Epithelial cell of proximal tubule (primary cell): Measurements from ENCODE around the gene SLC4A2. TPM values are rescaled to one million over a fixed set of nuclear protein-coding genes. Genes with fewer than 3 reads are reported as not detected.

ENCODE experiments used
- DNase-seq: peaks from one replicate; pipeline ENCODE4 v3.0.0-alpha.2; 2011; ENCODE audit warnings: low read depth
- H3K4me3 ChIP-seq: 2 replicates; pipeline ENCODE4 v1.5.1; 2011; ENCODE audit warnings: low read depth, mild to moderate bottlenecking, low read length
- total RNA-seq: library from RNA; depleted of rRNA; stranded (reverse); fragments of >200 nt; gene quantifications from 2 replicates; pipeline ENCODE4 v1.2.3, GENCODE V29; 2015
- TF ChIP-seq, protein P1 (sequence below): conservative IDR thresholded peaks from 2 replicates; pipeline ENCODE4 v1.5.1; 2012; ENCODE audit warnings: low read depth, mild to moderate bottlenecking, low read length

Gene SLC4A2
- total RNA-seq, 1 donor from 2014 or later: 115 TPM

DNA sequence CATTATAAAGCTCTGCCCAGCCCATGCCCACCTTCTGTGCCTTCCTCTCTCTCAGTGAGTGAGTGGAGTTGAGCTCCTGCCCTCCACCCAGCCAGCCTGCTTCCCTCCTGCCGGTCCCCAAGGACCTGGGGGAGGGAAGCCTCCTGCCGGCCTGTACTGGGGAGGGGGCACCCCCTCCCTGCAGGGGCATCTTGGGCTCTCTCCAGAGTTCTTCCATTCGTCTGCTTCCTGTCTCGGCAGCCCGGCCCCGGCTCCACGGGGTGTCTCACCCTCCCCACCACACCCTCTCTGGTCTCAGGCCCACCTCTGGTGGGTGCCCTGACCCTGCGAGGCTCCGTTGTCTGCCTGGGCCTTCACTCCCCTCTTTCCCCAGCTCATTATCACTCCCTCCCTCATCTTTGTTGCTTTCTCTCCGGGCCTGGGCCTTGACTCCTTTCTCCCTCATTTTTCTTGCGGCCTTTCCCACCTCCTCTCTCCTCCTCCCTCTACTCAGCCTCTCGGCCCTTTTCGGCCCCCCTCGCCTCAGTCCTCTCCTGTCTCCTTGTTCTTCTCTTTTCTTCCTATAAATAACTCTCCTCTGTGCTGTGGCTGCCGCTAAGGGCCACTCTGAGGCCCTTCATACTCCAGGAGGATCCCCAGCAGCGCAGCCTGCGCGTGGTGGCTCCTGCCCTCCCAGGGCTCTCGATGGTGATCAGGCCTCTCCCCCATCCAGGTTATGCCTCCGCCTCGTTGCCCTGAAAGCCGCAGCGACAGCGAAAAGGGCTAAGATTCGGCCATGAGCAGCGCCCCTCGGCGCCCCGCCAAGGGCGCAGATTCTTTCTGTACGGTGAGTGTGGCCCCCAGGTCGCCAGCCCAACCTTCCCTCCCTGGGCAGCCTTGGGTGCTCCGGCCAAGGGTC lies 2.1 kb downstream of the SLC4A2 start:
- DNase-seq: no peak
- TF ChIP-seq, protein P1, sequence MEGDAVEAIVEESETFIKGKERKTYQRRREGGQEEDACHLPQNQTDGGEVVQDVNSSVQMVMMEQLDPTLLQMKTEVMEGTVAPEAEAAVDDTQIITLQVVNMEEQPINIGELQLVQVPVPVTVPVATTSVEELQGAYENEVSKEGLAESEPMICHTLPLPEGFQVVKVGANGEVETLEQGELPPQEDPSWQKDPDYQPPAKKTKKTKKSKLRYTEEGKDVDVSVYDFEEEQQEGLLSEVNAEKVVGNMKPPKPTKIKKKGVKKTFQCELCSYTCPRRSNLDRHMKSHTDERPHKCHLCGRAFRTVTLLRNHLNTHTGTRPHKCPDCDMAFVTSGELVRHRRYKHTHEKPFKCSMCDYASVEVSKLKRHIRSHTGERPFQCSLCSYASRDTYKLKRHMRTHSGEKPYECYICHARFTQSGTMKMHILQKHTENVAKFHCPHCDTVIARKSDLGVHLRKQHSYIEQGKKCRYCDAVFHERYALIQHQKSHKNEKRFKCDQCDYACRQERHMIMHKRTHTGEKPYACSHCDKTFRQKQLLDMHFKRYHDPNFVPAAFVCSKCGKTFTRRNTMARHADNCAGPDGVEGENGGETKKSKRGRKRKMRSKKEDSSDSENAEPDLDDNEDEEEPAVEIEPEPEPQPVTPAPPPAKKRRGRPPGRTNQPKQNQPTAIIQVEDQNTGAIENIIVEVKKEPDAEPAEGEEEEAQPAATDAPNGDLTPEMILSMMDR: no peak
- peak overlapping the region; percentile 71 for H3K4me3 ChIP-seq

GRCh38 chr7:151062111-151062398 lies 2.7 kb downstream of the SLC4A2 start:
- no peak for DNase-seq
- peak overlapping the region; percentile 31 for H3K4me3 ChIP-seq
- TF ChIP-seq, protein P1: no peak

DNA sequence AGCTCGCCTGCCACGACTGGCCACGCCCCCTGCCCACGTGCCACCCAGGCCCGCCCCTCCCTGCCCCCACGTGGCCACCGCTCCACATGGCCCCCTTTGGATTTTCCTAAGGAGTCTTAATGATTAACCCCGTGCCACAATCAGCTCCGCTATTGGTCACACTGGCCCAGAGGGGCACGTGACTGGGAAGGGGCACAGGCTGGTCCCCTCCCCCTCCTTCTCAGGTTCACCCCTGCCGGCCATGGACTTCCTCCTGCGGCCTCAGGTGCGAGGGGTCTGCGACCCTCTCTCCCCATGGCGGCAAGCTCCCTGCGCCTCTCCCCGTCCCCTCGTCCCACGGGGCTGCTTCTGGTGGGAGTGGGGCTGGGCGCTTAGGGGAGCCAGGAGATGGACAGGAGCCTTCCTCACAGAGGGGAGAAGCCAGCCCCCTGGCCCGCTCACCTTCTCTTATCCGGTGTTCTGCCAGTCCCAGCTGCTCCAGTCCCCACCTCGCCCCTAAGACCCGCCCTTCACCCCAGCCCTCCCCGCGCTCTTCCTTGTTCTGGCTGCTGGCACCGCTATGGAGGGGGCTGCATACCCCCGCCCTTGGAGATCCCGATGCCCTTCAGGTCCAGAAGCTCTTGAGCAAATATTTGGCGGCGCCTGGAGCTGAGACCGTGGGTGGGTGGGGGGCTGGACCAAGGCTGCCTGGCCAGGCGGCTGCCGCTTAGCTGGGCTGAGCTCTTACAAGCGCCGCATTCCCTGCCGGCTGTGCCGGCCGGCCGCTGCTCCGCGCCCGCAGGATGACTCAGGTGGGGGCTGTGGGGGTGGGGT lies 3.2 kb downstream of the SLC4A2 start:
- DNase-seq: peak; percentile 64
- TF ChIP-seq, protein P1: no peak
- H3K4me3 ChIP-seq: peak overlapping the region; percentile 72

- DNase-seq: no peak
These were observed 3.8 kb downstream of the SLC4A2 start for GRCh38 chr7:151063212-151063561.

DNA sequence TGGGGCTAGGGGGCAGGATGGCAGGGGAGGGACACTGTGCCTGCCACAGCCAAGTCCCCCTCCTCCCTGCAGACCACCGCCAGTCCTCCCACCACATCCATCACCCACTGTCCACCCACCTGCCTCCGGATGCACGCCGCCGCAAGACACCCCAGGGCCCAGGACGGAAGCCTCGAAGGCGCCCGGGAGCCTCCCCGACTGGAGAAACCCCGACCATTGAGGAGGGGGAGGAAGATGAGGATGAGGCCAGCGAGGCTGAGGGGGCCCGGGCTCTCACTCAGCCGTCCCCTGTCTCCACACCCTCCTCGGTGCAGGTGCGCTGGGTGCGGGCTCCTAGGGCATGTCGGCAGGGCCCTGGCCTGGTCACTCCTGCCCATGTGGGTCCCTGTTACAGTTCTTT lies 5.1 kb downstream of the SLC4A2 start:
- DNase-seq: no peak
- TF ChIP-seq, protein P1: no peak
- no peak overlapping the region for H3K4me3 ChIP-seq

More at GRCh38 chr7:151063212-151063561, 3.8 kb downstream of the SLC4A2 start:
- H3K4me3 ChIP-seq: peak overlapping the region; percentile 72
- TF ChIP-seq, protein P1: no peak

- TF ChIP-seq, protein P1: no peak
- H3K4me3 ChIP-seq: no peak overlapping the region
- DNase-seq: no peak
These were observed 5.6 kb downstream of the SLC4A2 start for GRCh38 chr7:151064993-151065392.
